Duodenal mucosa (tissue), 2 donors: ENCODE measurements around the gene TNIK.
"Not testable (repeated sequence)": the region's sequence is repeated elsewhere in the genome, so short reads cannot be mapped to it uniquely, and the experiment has no call there.

Experiments used
- H3K27ac ChIP-seq: one replicate; pipeline ENCODE4 v1.7.0; 2013; ENCODE audit warnings: low read depth, low read length
- H3K27me3 ChIP-seq, 2 donors: one replicate each; pipeline ENCODE4 v1.7.0; 2013; ENCODE audit warnings: low read length in 2 of 2, control low read depth in 1 of 2; ENCODE audit not compliant: insufficient read depth in 2 of 2, control insufficient read depth in 1 of 2
- H3K36me3 ChIP-seq, 2 donors: one replicate each; pipeline ENCODE4 v1.7.0; 2013; ENCODE audit warnings: low read length in 2 of 2, control low read depth in 1 of 2; ENCODE audit not compliant: insufficient read depth in 2 of 2, control insufficient read depth in 1 of 2
- H3K4me1 ChIP-seq, 2 donors: one replicate each; pipeline ENCODE4 v1.7.0; 2013; ENCODE audit warnings: low read length in 2 of 2, control low read depth in 1 of 2; ENCODE audit not compliant: insufficient read depth in 2 of 2, control insufficient read depth in 1 of 2
- H3K4me3 ChIP-seq, 2 donors: one replicate each; pipeline ENCODE4 v1.7.0; 2013; ENCODE audit warnings: low read length in 2 of 2, low read depth in 1 of 2
- H3K9ac ChIP-seq, 2 donors: one replicate each; pipeline ENCODE4 v1.7.0; 2013; ENCODE audit warnings: low read length in 2 of 2, low read depth in 1 of 2
- H3K9me3 ChIP-seq, 2 donors: one replicate each; pipeline ENCODE4 v1.7.0; 2013; ENCODE audit warnings: low read length in 2 of 2, control low read depth in 1 of 2; ENCODE audit not compliant: control insufficient read depth in 1 of 2

Gene TNIK

DNA sequence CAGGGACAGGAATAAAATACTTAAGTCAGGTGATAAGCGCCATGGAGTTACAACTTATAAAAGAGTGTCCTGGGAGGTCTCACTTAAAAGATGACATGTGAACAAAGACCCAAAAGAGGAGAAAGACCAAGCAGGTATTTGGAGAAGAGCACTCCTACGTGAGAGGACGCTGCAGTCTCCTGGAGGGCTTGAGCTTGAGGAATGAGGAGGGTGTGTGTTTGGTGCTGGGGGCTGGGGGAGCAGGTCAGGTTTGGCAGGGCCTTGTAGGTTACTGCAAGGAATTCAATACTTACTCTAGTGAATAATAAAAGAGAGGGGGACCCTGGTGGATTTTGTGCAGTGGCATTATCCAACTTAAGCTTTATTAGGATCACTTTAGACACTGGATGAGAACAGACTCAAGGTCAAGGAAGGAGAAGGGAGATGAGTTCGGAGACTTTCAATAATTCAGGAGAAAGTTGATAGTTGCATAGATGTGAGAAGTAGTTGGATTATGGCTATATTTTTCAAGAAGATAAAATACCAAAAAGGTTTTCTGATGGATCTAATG is 32.4 kb downstream of the TNIK start:
- Histone ChIP-seq H3K4me1 (peaks cover 2 to 13% of the 10 kb centered on the region in 2 donors), H3K36me3 (no peaks in the 10 kb centered on the region), H3K9ac (no peak overlapping the region), H3K27me3 (no peaks in the 10 kb centered on the region), H3K4me3 (no peak overlapping the region), H3K27ac (no peak overlapping the region), H3K9me3 (no peaks in the 10 kb centered on the region)

- peaks cover 3 to 16% of the 10 kb centered on the region in 2 donors for H3K4me1 ChIP-seq
- not testable (repeated sequence) for H3K27me3 ChIP-seq, H3K4me3 ChIP-seq, H3K9ac ChIP-seq, H3K36me3 ChIP-seq, H3K27ac ChIP-seq, H3K9me3 ChIP-seq
These were observed 36.1 kb downstream of the TNIK start for GRCh38 chr3:171424063-171424462.

DNA sequence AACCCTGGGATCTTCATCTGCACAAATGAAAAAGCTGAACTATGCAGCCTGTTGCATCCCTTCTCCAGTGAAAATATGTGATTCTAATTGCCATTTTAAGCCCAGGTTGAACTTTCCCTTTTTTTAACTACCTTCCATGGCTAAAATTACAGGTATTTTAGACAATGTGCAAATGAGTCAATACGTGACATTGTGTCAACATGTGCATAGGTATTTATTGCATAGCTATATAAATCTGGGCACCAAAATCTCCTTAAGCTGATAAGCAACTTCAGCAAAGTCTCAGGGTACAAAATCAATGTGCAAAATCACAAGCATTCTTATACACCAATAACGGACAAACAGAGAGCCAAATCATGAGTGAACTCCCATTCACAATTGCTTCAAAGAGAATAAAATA is 37.4 kb downstream of the TNIK start:
- not testable (repeated sequence) for H3K4me1 ChIP-seq, H3K27me3 ChIP-seq, H3K9ac ChIP-seq, H3K36me3 ChIP-seq, H3K27ac ChIP-seq, H3K9me3 ChIP-seq, H3K4me3 ChIP-seq

DNA sequence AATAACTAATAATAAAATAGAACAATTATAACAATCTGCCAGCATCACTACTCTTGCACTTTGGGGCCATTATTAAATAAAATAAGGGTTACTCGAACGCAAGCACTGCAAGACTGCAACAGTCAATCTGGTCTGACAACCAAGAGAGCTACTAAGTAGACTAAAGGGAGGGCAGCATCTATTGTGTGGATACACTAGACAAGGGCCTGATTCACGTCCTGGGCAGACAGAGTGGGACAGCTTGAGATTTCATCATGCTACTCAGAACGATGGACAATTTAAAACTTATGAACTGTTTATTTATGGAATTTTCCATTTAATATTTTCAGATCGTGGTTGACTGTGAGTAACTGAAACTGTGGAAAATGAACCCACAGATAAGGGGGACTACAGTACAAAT is 39.5 kb downstream of the TNIK start:
- Histone ChIP-seq H3K9ac (no peak overlapping the region), H3K36me3 (no peaks in the 10 kb centered on the region), H3K4me3 (no peak overlapping the region), H3K27me3 (no peaks in the 10 kb centered on the region), H3K4me1 (peaks cover 3 to 11% of the 10 kb centered on the region in 2 donors), H3K27ac (no peak overlapping the region), H3K9me3 (no peaks in the 10 kb centered on the region)

- no peak overlapping the region for H3K4me3 ChIP-seq
- H3K27ac ChIP-seq = no peak overlapping the region
- peaks cover 3 to 11% of the 10 kb centered on the region in 2 donors for H3K4me1 ChIP-seq
- H3K36me3 ChIP-seq = no peaks in the 10 kb centered on the region
- no peak overlapping the region for H3K9ac ChIP-seq
- no peaks in the 10 kb centered on the region for H3K9me3 ChIP-seq
- no peaks in the 10 kb centered on the region for H3K27me3 ChIP-seq
These were observed 40.7 kb downstream of the TNIK start for GRCh38 chr3:171419457-171419856.

- H3K27me3 ChIP-seq = no peaks in the 10 kb centered on the region
- H3K4me1 ChIP-seq = peaks cover 1 to 9% of the 10 kb centered on the region in 2 donors
- H3K27ac ChIP-seq = no peak overlapping the region
These were observed 42.4 kb downstream of the TNIK start for GRCh38 chr3:171417813-171418212.

DNA sequence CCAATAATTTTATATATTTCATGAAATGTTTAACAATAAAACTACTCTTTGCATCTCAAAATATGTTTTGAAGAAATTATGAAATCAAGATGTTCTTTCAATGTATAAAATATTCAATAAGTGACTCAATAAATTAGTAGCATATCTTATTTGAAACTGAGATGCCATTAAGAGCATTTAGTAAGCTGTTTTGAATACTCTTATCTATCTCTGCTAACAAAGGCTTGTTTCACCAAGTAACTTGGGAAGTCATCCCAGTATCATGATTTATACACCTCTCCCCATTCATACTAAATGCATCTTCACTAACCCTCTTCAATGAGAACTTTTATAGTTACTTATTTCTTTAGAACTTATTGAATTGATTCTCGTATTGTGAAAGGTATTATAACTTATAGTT is 43.1 kb downstream of the TNIK start:
- no peak overlapping the region for H3K4me3 ChIP-seq
- no peaks in the 10 kb centered on the region for H3K9me3 ChIP-seq
- H3K27ac ChIP-seq = no peak overlapping the region
- H3K36me3 ChIP-seq = no peaks in the 10 kb centered on the region
- no peaks in the 10 kb centered on the region for H3K27me3 ChIP-seq
- peaks cover 0 to 5% of the 10 kb centered on the region in 2 donors for H3K4me1 ChIP-seq
- no peak overlapping the region for H3K9ac ChIP-seq

More at GRCh38 chr3:171417813-171418212, 42.4 kb downstream of the TNIK start:
- Histone ChIP-seq H3K4me3 (no peak overlapping the region), H3K36me3 (no peaks in the 10 kb centered on the region), H3K9me3 (no peaks in the 10 kb centered on the region), H3K9ac (no peak overlapping the region)

GRCh38 chr3:171416666-171417065 is 43.5 kb downstream of the TNIK start:
- no peaks in the 10 kb centered on the region for H3K36me3 ChIP-seq
- no peaks in the 10 kb centered on the region for H3K27me3 ChIP-seq
- peaks cover 0 to 5% of the 10 kb centered on the region in 2 donors for H3K4me1 ChIP-seq
- H3K9me3 ChIP-seq = no peaks in the 10 kb centered on the region
- H3K27ac ChIP-seq = no peak overlapping the region
- H3K4me3 ChIP-seq = no peak overlapping the region
- no peak overlapping the region for H3K9ac ChIP-seq

- Histone ChIP-seq H3K27me3 (no peaks in the 10 kb centered on the region), H3K9ac (no peak overlapping the region), H3K4me3 (no peak overlapping the region), H3K27ac (no peak overlapping the region), H3K9me3 (no peaks in the 10 kb centered on the region), H3K4me1 (peaks cover 0 to 5% of the 10 kb centered on the region in 2 donors), H3K36me3 (no peaks in the 10 kb centered on the region)
These were observed 44.1 kb downstream of the TNIK start for GRCh38 chr3:171416061-171416460.

DNA sequence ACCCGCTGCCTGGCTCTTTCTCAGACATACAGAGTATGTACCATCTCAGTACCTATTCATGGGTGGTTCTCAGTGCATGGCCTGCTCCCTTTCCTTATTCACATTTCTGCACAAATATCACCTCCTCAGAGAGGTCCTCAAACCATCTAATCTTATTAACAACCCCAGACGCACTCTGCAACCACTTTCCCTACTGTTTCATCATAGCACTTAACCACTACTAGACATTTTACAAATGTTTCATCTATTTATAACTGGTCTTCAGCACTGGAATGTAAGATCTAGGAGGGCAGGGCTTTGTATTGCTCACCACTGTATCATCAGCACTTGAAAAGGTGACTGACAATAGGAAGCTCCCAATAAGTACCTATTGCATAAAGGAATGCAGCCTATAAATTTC is 45.1 kb downstream of the TNIK start:
- Histone ChIP-seq H3K9ac (no peak overlapping the region), H3K4me3 (no peak overlapping the region), H3K9me3 (no peaks in the 10 kb centered on the region), H3K27ac (no peak overlapping the region), H3K4me1 (peaks cover 0 to 5% of the 10 kb centered on the region in 2 donors), H3K27me3 (no peaks in the 10 kb centered on the region), H3K36me3 (no peaks in the 10 kb centered on the region)

DNA sequence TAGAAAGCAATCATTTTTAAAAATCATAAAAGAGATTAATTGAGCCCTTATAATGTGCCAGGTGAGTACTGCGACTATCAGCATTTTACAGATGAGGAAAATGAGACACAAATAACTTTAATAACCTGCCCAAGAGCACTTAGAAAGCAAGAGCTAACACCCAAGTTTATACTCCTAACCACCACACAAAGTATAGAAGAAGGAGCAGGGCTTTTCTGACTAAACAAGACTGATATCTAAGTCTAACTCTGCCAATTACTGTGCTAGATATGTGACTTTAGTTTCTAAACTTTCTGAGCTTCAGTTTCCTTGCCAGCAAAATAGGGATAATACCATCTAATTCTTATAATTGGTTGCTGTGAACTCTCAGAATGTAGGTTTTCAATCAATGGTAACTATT is 47.7 kb downstream of the TNIK start:
- Histone ChIP-seq H3K36me3 (no peaks in the 10 kb centered on the region), H3K27me3 (no peaks in the 10 kb centered on the region), H3K9me3 (no peaks in the 10 kb centered on the region), H3K9ac (no peak overlapping the region), H3K4me1 (peaks cover 0 to under 1% of the 10 kb centered on the region in 2 donors), H3K27ac (no peak overlapping the region), H3K4me3 (no peak overlapping the region)
